NCI-H526 (cell line): ENCODE results near the gene ANKRD53.

ENCODE experiments used
- DNase-seq, 2 experiments: peaks; one replicate each; lab custom pipeline; 2025; lab: John Stamatoyannopoulos, UW

ANKRD53 gene

DNA sequence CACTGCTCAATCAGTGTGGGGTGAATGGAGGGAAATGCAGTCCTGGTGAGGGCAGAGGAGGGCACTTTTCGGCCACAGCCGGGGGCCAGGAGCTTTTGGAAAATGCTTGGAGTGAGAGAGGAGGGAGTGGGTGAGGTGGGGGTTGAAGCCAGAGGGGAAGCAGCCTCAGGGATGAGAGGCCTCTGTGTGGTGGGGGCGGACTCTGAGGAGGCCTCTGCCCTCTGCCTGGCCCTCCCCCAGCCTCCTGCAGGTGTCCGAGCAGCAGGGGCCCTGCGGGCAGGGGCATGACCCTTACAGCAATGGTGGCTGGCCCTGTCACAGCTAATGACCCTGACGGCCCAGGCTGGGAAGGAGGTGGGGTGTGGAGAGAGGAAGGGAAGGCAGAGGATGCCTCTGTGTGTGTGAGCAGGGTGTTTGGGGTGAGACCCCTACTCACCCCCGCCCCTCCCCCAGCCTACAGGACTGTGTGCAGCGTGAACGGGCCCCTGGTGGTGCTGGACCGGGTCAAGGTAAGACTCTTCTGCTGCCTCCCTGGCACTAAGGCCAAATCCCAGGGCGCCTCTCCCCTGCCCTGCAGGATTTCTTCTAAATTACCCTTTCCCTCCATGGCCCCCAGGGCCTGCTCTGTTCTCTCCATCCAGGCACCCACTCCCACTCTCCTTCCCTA, 35.1 kb upstream of the ANKRD53 start:
- no peak for DNase-seq

DNA sequence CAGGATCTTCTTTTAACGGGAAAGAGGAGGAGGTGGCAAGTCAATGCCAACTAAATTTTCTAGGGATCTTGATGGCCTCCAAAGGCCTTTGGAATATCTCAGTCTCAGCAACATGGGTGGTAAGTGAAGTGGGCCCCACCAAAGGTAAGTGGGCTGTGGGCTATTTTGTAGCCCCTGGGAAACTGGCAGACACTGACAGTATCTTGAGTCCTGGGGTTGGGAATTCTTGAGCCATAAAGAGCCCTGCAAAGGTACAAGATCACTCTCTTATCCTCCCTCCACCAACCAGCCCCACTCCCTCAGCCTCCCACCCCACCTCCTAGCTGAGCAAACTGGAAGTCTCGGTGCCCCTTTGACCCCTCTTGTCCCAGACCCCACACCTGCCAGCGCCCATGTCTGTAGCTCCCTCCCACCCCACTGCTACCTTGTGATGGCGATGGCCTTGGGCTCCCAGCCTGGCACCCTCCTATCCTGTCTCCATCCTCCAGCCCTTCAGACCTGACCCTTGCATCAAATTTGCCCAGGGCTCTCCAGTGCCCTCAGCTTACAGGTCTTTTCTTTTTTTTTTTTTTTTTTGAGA, 34.2 kb upstream of the ANKRD53 start:
- no peak for DNase-seq

DNA sequence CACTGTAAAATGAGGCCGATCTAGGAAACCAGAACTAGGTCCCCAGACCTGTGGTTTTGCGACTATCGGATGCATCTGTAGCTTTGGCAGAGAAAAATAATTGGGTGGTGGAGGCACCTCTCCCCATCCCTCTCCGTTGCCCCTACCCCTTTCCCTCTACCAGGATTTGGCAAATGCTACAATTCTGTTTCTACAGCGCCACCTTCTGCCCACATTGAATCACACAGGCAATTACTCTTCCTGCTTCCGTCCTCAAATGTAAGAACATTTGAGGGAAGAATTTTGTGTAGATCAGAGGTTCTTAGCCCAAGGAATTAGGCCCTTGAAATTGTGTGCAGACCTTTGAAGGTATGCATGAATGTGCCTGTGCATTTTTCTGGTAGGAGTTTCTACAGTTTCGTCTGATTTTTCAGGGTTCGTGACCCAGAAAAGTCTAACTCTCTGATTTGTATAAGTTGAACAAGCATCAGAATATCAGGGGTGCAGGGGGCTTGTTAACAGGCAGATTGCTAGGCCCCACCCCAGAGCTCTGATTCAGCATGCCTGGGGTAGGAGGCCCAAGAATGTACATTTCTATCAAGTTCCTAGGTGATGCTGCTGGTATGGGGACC, 31.5 kb upstream of the ANKRD53 start:
- peak; percentile 16 to 72 for DNase-seq

DNA sequence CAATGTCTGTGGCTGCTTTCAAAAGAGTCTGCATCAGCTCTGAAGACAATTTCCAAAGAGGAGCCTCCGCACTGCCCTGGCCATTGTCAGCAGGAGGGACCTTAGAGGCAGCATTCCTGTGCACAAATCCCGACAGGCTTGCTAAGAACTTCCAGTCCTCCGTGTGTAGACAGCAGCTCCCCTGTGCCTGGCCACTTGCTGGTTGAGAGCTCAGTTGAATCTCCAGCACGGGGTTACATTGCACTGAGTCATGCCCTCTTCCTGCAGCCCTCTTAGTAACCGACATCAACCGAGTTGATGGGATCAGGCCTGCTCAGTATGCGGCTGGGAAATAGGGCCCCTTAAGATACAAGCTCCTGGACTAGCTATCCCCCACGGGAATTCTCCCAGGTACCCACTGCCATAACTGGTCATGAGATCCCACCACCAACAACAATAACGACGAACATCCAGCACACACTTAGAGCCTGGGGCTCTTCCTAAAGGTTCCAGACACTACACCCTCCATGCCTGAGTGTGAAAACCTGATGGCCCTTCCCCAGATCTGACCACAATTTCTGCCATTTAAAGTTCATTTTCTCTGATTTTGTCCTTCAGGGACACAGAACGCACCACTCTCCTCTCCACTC, 30.8 kb upstream of the ANKRD53 start:
- DNase-seq: no peak

DNA sequence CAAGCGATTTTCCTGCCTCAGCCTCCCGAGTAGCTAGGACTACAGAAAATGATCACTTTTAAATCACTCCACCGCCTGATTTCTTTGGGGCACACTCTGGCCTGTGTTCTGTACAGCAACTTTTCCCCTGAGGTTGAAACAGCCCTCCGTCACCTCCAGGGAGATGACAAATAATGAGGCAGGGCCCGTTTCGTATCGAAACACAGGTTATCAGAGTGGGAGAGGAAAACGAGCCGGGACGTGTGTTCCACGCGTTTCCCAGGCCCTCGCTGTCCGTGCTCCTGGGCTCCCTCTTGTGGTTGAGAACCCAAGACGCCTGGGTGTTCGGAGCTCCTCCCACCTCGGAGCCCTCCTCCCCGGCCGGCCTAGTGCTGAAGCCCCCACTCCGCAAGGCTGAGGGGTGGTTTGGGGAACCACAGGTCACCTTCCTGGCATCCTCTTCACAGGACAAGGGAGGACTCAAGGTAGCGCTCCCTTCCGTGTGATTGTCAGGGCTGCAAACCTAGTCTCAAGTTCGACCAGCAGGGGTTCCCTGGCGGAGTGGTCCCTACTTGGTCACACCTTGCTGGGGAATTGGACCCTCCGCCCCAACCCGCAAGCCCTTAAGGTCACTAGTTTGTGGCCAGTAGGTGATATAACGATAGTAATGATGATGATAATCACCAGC, 30.0 kb upstream of the ANKRD53 start:
- peak; percentile 25 to 84 for DNase-seq

DNA sequence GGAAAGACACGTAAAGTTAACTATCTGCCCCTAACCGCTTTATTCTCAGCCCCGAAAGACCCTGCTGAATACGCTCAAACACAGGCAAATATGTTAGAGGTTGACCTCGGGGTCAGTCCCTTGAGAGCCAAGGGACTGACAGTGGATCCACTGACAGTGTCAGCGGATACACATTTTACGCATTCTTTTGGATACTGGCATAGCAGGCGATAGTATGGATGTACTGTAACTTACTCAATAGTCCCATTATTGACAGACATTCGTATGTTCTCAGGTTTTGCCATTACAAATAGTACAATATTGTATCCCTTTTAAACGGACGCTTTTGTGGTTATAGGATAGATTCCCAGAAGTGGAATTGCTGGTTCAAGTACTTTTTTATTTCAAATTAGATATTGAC, 29.3 kb upstream of the ANKRD53 start:
- no peak for DNase-seq

DNA sequence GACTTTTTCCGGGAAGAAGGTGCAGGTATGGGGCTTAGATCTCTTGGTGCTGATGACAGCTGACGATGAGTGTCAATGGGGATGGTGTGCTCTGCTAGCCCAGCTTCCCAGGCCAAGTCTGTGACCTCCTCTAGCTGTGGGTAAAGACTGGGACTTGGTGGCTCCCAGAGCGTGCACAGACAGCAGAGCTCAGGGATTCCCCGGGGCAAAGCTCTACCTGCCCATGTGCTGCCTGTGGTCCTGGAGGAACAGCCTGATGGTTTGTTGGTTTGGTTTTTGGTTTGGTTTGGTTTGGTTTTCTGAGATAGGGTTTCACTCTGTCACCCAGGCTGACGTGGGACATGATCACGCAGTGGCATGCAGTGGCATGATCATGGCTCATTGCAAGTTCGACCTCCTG, 23.5 kb upstream of the ANKRD53 start:
- DNase-seq: no peak

DNA sequence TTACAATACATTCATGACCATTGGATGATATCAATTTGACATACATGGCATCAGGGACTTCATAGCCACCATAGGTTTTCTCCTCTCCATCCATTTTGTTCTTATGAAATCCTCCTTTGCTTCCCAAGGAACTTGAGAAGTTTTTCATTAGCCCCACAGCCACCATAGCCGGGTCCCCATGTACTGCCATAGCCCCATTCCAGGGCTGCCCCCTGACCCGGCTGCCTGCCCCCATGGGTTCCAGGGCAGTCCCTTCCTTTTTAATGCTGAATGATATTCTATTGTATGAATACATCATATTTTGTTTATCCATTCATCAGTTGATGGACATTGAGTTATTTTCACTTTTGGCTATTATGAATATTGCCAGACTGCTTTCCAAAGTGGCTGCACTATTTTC, 22.3 kb upstream of the ANKRD53 start:
- no peak for DNase-seq

DNA sequence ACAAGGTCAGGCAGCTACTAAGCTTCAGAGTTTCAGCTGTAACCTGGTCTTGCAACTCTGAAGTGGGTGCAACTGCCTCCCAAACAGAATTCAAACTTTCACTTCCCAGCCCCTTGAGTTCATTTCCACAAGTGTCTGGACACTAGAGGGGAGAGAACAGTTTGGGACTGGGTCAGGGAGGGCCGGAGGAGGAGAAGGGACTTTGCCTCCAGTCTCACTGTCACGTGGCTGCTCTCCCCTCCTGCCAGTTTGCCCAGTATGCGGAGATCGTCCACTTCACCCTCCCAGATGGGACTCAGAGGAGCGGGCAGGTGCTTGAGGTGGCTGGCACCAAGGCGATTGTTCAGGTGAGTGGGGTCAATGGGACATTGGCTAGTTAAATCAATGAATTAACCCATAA, 20.6 kb upstream of the ANKRD53 start:
- no peak for DNase-seq

DNA sequence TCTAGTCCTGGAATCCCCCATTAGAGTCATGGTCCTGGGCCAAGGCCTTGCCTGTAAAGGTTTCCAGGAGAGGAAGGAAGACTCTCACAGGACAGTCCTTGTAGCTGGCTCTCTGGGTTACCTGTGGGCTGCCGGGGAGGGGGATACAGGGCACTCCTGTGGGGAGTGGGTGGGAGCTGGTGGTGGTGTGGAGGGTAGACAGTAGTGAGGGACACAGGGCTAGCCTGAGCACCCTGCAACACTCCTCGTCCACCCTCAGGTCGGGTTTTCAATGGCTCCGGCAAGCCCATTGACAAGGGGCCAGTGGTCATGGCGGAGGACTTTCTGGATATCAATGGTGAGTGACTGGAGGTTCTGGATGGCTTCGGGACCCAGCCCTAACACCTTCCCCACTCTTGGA, 19.7 kb upstream of the ANKRD53 start:
- DNase-seq: no peak

DNA sequence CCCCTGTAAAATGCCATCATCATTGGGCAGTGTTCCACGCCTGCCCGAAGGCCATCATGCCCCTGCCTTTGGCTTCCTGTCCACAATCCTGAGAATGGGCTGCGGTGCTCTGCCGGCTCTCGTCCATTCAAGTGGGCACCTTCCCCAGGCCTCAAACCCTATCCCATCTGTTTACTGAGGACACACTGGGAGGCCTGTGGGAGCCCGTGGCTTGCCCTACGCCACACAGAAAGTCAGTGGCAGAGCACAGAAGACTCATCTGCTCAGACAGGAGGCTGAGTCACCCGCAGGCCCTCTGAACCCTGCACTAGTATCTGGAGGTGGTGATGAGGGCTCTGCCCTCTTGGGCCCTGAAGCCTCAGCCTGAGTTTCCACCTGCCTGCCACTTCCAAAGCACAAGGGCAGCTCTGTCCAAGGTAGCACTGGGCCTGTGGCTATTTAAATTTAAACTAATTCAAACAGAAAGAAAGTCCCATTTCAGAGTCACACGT, 19.1 kb upstream of the ANKRD53 start:
- no peak for DNase-seq

DNA sequence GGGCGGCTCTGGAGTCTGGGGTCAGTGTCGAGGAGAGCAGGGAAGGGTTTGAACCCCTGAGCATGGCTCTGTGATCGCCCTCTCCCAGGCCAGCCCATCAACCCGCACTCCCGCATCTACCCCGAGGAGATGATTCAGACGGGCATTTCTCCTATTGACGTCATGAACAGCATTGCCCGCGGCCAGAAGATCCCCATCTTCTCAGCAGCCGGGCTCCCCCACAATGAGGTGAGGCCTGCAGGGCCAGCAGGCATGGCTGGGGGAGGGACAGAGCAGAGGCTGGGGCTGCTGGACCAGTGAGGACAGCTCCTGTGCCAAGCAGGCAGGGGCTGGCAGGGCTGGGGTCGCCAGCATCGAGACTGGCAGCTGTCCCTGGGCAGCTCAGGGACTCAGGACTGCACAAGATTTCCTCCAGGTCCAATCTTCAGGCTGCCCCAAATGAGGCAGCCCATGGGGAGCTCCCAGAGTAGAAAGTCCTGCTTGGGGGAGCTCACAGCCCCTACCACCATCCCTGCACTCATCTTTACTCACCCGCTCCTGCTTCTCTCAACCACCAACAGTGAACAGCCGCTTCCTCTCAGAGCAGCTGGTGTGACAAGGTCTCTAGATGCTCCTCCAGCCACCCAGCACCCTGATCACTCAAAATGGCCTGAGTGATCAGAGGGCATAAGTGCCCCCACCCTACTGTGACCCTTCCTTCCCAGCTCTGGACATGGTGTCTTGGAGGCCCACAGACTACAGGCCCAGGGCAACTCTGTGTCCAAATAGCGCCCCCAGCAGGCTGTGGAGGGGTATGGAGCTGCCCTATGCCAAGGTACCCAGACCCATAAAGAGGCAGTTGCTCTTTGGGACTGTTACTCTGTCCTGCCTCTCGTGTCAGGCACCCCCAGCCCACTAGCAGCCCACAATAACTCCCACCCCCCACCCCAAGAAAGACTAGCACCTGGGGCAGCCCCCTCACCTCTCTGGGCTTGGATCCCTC, 18.3 kb upstream of the ANKRD53 start:
- DNase-seq: peak in 1 of 2 experiments; percentile 9

DNA sequence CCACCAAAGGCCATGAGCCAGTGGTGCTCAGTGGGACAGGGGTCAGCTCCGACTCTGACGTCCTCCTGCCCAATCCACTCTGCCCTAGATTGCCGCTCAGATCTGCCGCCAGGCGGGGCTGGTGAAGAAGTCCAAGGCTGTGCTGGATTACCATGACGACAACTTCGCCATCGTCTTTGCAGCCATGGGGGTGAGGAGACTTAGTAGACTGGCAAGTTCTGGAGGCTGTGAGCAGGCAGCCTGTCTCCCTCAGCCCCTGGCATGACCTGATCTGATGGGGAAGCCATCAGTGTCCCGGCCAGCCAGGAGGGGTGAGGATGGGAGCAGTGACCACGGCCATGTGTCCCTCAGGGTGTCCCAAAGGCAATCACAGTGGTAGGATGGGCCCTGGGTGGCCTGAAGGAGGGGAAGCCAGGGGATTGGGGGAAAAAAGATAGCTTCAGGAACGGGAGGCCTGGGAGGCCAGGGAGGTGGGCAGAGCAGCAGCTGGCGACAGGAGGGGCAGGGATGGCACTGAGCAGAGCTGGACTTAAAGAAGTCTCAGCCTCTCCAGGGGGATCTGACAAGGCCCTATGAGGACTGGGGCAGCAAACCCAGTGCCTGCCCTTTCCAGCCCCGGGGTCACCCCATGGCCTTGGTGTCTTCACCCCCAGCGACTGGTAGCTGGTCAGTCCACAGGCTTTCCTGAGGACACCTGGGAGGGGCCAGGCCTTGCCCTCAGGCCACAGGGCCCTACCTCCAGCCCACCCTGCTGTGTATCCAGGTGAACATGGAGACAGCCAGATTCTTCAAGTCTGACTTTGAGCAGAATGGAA, 17.4 kb upstream of the ANKRD53 start:
- no peak for DNase-seq

DNA sequence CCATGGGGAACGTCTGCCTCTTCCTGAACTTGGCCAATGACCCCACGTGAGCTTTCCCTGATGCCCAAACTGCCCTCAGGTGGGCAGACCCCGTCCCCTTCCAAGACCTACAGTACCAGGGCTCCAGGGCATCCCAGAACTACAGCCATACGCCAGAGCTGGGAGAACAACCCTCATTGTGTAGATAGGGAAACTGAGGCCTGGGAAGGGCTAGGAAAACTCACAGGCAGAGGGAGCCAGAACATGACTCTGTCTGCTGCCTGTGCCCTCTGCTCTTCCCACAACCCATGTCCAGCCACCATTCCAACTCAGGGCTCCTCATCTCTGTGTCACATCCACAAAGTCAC, 16.8 kb upstream of the ANKRD53 start:
- DNase-seq: no peak

DNA sequence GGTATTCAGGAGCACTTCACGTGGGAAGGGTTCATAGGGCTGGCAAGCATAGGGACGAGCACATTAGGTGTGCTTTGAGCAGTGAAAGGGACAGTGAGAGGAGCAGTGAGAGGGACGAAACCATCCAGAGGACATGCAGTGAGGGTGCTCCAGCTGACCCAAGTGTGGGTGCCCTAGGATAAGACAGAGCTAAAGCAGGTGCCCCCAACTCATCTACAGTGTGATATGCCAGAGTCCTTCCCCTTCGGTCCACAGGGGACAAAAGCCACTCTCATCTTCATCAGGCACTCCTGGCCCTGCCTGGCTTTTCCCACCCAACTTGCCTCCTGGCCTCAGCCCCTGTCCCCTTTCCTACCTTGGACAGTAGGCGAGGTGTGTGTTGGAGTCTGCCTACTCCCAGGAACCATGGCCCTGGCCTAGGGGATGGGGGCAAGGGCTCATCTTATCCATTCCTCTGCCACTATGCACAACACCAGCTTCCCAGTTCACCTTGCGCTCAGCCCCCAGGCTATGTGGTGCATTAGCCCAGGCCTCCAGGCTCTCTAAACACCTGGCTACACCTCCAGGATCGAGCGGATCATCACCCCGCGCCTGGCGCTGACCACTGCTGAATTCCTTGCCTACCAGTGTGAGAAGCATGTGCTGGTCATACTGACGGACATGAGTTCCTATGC, 16.1 kb upstream of the ANKRD53 start:
- no peak for DNase-seq

DNA sequence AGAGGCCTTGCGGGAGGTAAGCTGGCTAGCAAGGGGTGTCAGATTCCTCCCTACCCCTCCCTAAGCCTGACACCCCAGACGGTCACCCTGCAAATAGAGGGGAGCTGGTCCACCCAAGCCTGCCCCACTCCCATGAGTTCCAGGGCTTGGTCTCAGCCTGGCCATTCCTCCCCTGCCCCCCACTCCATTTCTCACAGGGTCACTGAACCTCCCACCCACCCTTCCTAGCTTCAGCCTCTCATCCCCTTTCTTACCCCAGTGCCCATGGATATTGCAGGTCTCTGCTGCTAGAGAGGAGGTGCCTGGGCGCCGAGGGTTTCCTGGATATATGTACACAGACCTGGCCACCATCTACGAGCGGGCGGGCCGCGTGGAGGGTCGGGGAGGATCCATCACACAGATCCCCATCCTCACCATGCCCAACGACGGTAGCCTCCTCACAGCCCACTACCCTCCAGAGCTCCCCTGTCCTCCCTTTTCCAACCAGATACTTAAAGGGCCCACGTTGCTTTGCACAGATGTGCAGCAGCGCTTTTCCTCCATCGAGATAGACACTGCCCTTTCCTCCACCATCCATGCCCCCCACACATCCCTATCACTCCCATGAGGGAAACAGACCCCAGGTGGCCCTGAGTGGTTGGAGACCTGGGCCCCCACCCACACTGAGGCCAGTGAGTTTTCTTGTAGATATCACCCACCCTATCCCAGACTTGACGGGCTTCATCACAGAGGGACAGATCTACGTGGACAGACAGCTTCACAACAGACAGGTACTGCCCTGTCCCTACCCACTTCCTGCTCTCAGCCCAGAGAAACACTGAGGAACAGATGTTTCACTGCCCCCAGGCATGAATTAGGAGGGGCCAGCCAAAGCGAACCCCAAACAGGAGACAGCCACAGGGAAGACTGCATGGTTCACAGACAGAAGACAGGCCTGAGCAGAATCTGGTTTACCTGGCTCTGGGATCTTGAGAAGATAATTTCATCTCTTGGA, 15.2 kb upstream of the ANKRD53 start:
- DNase-seq: no peak

DNA sequence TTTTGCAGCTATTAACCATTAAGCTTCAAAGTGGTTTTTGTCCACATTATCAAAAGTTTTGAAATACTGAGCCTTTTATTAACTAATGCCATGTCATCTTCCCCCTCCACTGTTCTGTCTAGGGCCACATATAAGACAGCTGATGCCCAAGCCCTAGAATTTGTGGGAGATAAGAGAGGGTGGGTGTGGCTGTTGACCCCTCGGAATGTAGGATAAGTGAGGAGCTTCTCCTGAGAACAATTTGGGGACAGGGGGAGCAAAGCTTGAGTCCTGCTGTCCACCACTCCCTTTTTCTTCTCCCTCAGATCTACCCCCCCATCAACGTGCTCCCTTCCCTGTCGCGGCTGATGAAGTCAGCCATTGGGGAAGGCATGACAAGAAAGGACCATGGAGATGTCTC, 14.3 kb upstream of the ANKRD53 start:
- DNase-seq: no peak

DNA sequence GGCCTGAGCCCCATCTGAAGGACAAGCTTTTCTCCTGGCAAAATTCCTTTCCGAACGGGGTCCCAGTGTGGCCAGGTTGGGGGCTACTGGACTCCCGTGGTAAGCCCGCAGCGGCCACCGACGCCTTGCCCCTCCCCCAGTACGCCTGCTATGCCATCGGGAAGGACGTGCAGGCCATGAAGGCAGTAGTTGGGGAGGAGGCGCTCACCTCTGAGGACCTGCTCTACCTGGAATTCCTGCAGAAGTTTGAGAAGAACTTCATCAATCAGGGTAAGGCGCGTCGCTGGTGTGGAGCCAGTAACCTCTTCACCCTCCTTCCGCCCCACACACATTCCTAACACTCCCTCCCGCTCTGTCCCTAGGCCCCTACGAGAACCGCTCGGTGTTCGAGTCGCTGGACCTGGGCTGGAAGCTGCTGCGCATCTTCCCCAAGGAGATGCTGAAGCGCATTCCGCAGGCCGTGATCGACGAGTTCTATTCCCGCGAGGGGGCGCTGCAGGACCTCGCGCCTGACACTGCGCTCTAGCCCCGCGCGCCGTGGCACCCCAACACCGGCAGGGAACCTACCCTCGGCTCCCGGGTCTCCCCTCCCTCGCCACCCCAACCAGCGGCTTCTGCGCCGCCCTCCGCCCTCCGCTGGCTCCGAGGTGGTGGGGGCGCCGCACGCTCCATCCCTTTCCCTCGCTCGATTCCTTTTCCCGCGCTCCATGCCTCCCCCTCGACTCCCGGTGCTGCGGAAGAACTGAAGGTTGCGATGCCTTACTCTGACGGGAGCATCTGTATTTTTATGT, 13.6 kb upstream of the ANKRD53 start:
- no peak for DNase-seq
